Sigmoid colon (tissue), 4 donors: ENCODE data around the gene RNF17.

Experiments
- CTCF ChIP-seq, 4 experiments: fragments of 450-650 bp in 3 of 4; fragments of 200-600 bp in 1 of 4; IDR thresholded peaks; one replicate each; pipeline ENCODE4 v1.5.1; 2016 to 2019; ENCODE audit warnings: antibody characterized with exemption in 4 of 4, mild to moderate bottlenecking in 3 of 4, moderate library complexity in 2 of 4
- EP300 ChIP-seq, 4 donors: sonication (generic); formaldehyde crosslinking; IDR thresholded peaks; one replicate each; pipeline ENCODE4 v1.6.1; 2017; ENCODE audit warnings: antibody characterized with exemption in 4 of 4
- POLR2A ChIP-seq, 2 donors: fragments of 450-650 bp; IDR thresholded peaks; one replicate each; pipeline ENCODE4 v1.6.1; 2016; ENCODE audit warnings: antibody characterized with exemption in 2 of 2, mild to moderate bottlenecking in 2 of 2, moderate library complexity in 2 of 2
- POLR2AphosphoS5 ChIP-seq, 4 donors: sonication (generic); formaldehyde crosslinking; IDR thresholded peaks; one replicate each; pipeline ENCODE4 v1.6.1; 2017; ENCODE audit warnings: antibody characterized with exemption in 4 of 4

GRCh38 chr13:24741791-24742190 lies 22.2 kb upstream of the RNF17 start:
- no peak for TF ChIP-seq CTCF (IDR thresholded peaks at IDR 0.05)
- no peak for TF ChIP-seq POLR2A (IDR thresholded peaks at IDR 0.05)
- TF ChIP-seq EP300 (IDR thresholded peaks at IDR 0.05) = no peak
- no peak for TF ChIP-seq POLR2AphosphoS5 (IDR thresholded peaks at IDR 0.05)
